ENCODE measurements around the gene EMC10. TPM values are rescaled to one million over a fixed set of nuclear protein-coding genes. Genes with fewer than 3 reads are reported as not detected.
A peak's percentile ranks its signal among the peaks of the same experiment; 100 is the strongest.

Gene EMC10
- polyA plus RNA-seq, 4 donors = 115 to 189 (median 133) TPM

DNA sequence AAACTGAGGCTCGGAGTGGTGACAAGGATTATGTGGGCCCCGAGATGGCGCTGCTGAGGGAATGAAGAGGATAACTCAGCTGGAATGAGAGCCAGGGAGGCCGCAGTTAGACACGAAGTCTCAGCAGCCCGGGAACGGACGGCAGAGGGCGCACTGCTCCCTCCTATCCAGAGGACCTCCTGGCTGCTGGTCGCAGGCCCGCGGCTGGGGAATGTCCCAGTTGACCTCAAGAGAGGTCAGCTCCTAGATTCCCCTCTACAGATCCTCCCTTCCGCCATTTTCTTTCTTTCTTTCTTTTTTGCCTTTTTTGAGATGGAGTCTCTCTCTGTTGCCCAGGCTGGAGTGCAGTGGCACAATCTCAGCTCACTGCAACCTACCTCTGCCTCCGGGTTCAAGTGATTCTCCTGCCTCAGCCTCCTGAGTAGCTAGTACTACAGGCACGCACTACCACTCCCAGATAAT lies 61.5 kb downstream of the EMC10 start:
- DNase-seq (ENCODE audit: low read depth in 4 of 4, low spot score in 3 of 4) = peak in 2 of 4 donors; percentile 47 to 59

Other genes starting within 250 kb of the EMC10 start
- gene KCNC3, start 147.1 kb upstream of the EMC10 start, polyA plus RNA-seq (ENCODE audit: insufficient read length in 4 of 4) = 10 to 100 TPM; 31.9 to 52.4 (median 36.7) TPM
- 10 to 100 TPM in 2 of 4 donors, 1 to 10 TPM in 2; 8.5 to 11.2 (median 9.6) TPM for gene NAPSA, start 110.9 kb upstream of the EMC10 start, polyA plus RNA-seq (ENCODE audit: insufficient read length in 4 of 4)
- gene NR1H2, start 100.0 kb upstream of the EMC10 start, polyA plus RNA-seq (ENCODE audit: insufficient read length in 4 of 4) = 10 to 100 TPM; 28.6 to 47.2 (median 32.0) TPM
- gene POLD1, start 92.2 kb upstream of the EMC10 start, polyA plus RNA-seq (ENCODE audit: insufficient read length in 4 of 4) = 10 to 100 TPM; 23.4 to 34.4 (median 26.0) TPM
- 1 to 10 TPM in 3 of 4 donors, under 1 TPM in 1; 0.46 to 1.7 (median 1.3) TPM for gene SPIB, start 57.6 kb upstream of the EMC10 start, polyA plus RNA-seq (ENCODE audit: insufficient read length in 4 of 4)
- gene MYBPC2, start 43.6 kb upstream of the EMC10 start, polyA plus RNA-seq (ENCODE audit: insufficient read length in 4 of 4) = 1 to 10 TPM in 1 of 4 donors, under 1 TPM in 3; 0.77 to 1.5 (median 0.90) TPM
- 10 to 100 TPM in 1 of 4 donors, 1 to 10 TPM in 3; 7.7 to 10.3 (median 9.2) TPM for gene GARIN5A, start 341 bp downstream of the EMC10 start, polyA plus RNA-seq (ENCODE audit: insufficient read length in 4 of 4)
- 10 to 100 TPM in 1 of 4 donors, 1 to 10 TPM in 3; 6.7 to 16.9 (median 8.8) TPM for gene JOSD2, start 34.7 kb downstream of the EMC10 start, polyA plus RNA-seq (ENCODE audit: insufficient read length in 4 of 4)
- 10 to 100 TPM in 3 of 4 donors, 1 to 10 TPM in 1; 6.5 to 14.8 (median 11.0) TPM for gene ASPDH, start 37.4 kb downstream of the EMC10 start, polyA plus RNA-seq (ENCODE audit: insufficient read length in 4 of 4)
- gene LRRC4B, start 91.9 kb downstream of the EMC10 start, polyA plus RNA-seq (ENCODE audit: insufficient read length in 4 of 4) = 10 to 100 TPM; 18.1 to 29.8 (median 19.8) TPM
- 1 to 10 TPM in 3 of 4 donors, under 1 TPM in 1; 0.96 to 1.4 (median 1.1) TPM for gene SYT3, start 163.4 kb downstream of the EMC10 start, polyA plus RNA-seq (ENCODE audit: insufficient read length in 4 of 4)
- 1 to 10 TPM; 1.8 to 5.0 (median 2.2) TPM for gene C19orf81, start 172.9 kb downstream of the EMC10 start, polyA plus RNA-seq (ENCODE audit: insufficient read length in 4 of 4)
- 1 to 10 TPM; 5.1 to 7.2 (median 5.9) TPM for gene SHANK1, start 243.3 kb downstream of the EMC10 start, polyA plus RNA-seq (ENCODE audit: insufficient read length in 4 of 4)
- 10 to 100 TPM; 22.8 to 39.3 (median 25.6) TPM for gene CLEC11A, start 246.9 kb downstream of the EMC10 start, polyA plus RNA-seq (ENCODE audit: insufficient read length in 4 of 4)

Measured in right renal pelvis (tissue), 4 donors.